Endothelial cell of umbilical vein (primary cell): ENCODE data around the gene LARGE1.

Experiments
- CTCF ChIP-seq, 2 donors: IDR thresholded peaks; 1 replicate in 1 of 2; 2 replicates in 1 of 2; pipeline ENCODE4 v1.5.1; 2011; ENCODE audit warnings: low read length in 2 of 2, mild to moderate bottlenecking in 2 of 2, moderate library complexity in 2 of 2, control low read depth in 1 of 2, inconsistent platforms in 1 of 2, low read depth in 1 of 2; ENCODE audit not compliant: insufficient read depth in 1 of 2; ENCODE audit errors: extremely low read depth in 1 of 2
- EZH2 ChIP-seq: IDR thresholded peaks from 2 replicates; pipeline ENCODE4 v1.6.1; 2012; ENCODE audit warnings: borderline replicate concordance, low read depth, mild to moderate bottlenecking, moderate library complexity, low read length, inconsistent platforms; ENCODE audit not compliant: severe bottlenecking
- JUN ChIP-seq: IDR thresholded peaks from 2 replicates; pipeline ENCODE4 v1.6.1; 2011; ENCODE audit warnings: borderline replicate concordance, low read depth; ENCODE audit not compliant: insufficient read length, insufficient read depth
- MYC ChIP-seq: IDR thresholded peaks from one replicate; pipeline ENCODE4 v1.6.1; 2011; ENCODE audit warnings: mild to moderate bottlenecking, low read depth, low read length
- POLR2A ChIP-seq: IDR thresholded peaks from 2 replicates; pipeline ENCODE4 v1.6.1; 2012; ENCODE audit warnings: low read depth, mild to moderate bottlenecking, control low read depth, low read length
- POLR2AphosphoS5 ChIP-seq: IDR thresholded peaks from 2 replicates; pipeline ENCODE4 v1.6.1; 2012; ENCODE audit warnings: low read depth, mild to moderate bottlenecking, control low read depth, low read length, moderate library complexity; ENCODE audit not compliant: insufficient read depth
- TF ChIP-seq, protein P1 (sequence below): IDR thresholded peaks from 2 replicates; pipeline ENCODE4 v1.6.1; 2011; ENCODE audit not compliant: insufficient read depth, insufficient read length

- TF ChIP-seq CTCF (IDR thresholded peaks at IDR 0.05; ENCODE audit: extremely low read depth in 1 of 2, insufficient read depth in 1 of 2, low read depth in 1 of 2, low read length in 2 of 2): no peak
- no peak for TF ChIP-seq EZH2
- no peak for TF ChIP-seq POLR2AphosphoS5
- TF ChIP-seq, protein P1, sequence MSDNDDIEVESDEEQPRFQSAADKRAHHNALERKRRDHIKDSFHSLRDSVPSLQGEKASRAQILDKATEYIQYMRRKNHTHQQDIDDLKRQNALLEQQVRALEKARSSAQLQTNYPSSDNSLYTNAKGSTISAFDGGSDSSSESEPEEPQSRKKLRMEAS: no peak
- TF ChIP-seq POLR2A: no peak
- TF ChIP-seq JUN: no peak
- no peak for TF ChIP-seq MYC
These were observed 380.9 kb downstream of the LARGE1 start for GRCh38 chr22:33539202-33539901.
